ENCODE results near the gene CD24. TPM values are rescaled to one million over a fixed set of nuclear protein-coding genes. Genes with fewer than 3 reads are reported as not detected.

Gene CD24
- total and polyA plus RNA-seq, 2 donors (not counting 1 experiment from before 2014, with no cell fraction given): 69.9 to 113 TPM

- H3K4me3 ChIP-seq (ENCODE audit: control extremely low read depth in 1 of 5, extremely low read depth in 1 of 5, insufficient read depth in 1 of 5, low read depth in 2 of 5, low read length in 4 of 5): peak overlapping the region in 4 of 5 experiments; percentile 81 to 94 (median 88)
- no peaks in the 10 kb centered on the region for H3K36me3 ChIP-seq (replicated peaks in 1 of 2; ENCODE audit: control extremely low read depth in 1 of 2, control insufficient read depth in 1 of 2, extremely low read depth in 1 of 2, insufficient read depth in 2 of 2, low read length in 1 of 2)
- Mint-ChIP-seq H3K4me1 (peaks cover 42% of the 10 kb centered on the region), H3K27ac (peak overlapping the region; percentile 94), H3K27me3 (no peaks in the 10 kb centered on the region), H3K4me3 (peak overlapping the region; percentile 89), H3K9me3 (ENCODE audit: insufficient read depth) (no peaks in the 10 kb centered on the region)
- H3K27ac ChIP-seq (ENCODE audit: low read length in 2 of 2): peak overlapping the region; percentile 58 to 75
- WGBS (ENCODE audit: insufficient coverage): 4% methylated on average over 9 of the region's 12 CpGs
- intact Hi-C loops (cut with micrococcal nuclease): loop anchor here (1.0 to 5.0 kb wide), 5 partner anchors 128 to 346 kb away; partner anchors contain the start of genes QRSL1 and RTN4IP1
- peak overlapping the region; percentile 92 for H3K9ac ChIP-seq (ENCODE audit: low read length)
- H3K27me3 ChIP-seq (replicated peaks in 1 of 4; ENCODE audit: control extremely low read depth in 1 of 4, control insufficient read depth in 3 of 4, insufficient read depth in 4 of 4, low read length in 3 of 4): no peaks in the 10 kb centered on the region
- H3K79me2 ChIP-seq (ENCODE audit: control insufficient read depth, insufficient read depth, low read length): peaks cover 30% of the 10 kb centered on the region
- DNase-seq (no peak), ATAC-seq (ENCODE audit: low read depth) (no peak)
- CTCF ChIA-PET: interaction anchor here (0.8 to 8.2 kb wide), 5 partner anchors 22 to 531 kb away, joined by 3 to 229 read pairs (median 21); no protein-coding TSS in a partner anchor
- H3K4me2 ChIP-seq (replicated peaks; ENCODE audit: low read depth, low read length, poor library complexity, severe bottlenecking): peak overlapping the region; percentile 93
- no peaks in the 10 kb centered on the region for H3K9me3 ChIP-seq (ENCODE audit: control extremely low read depth in 1 of 3, control insufficient read depth in 2 of 3, insufficient read depth in 1 of 3, low read length in 2 of 3)
- H2AFZ ChIP-seq (ENCODE audit: insufficient read depth, low read depth, low read length, poor library complexity, severe bottlenecking): peak overlapping the region; percentile 93
- H3K4me1 ChIP-seq (ENCODE audit: control insufficient read depth in 2 of 2, insufficient read depth in 2 of 2, low read length in 2 of 2): peaks cover 22 to 24% of the 10 kb centered on the region in 2 donors
- POLR2A ChIA-PET: no interaction called here
- TF ChIP-seq EZH2 (IDR thresholded peaks at IDR 0.05; ENCODE audit: borderline replicate concordance, insufficient read depth, low read depth, low read length, poor library complexity, severe bottlenecking) (no peak), CTCF (IDR thresholded peaks at IDR 0.05) (no peak)
- peaks cover 19% of the 10 kb centered on the region for H4K20me1 ChIP-seq (ENCODE audit: control insufficient read depth, insufficient read depth, low read length, poor library complexity, severe bottlenecking)
Measured at GRCh38 chr6:106975738-106976064, 1.2 kb upstream of the CD24 start.

- Mint-ChIP-seq H3K27me3 (no peaks in the 10 kb centered on the region), H3K4me1 (peaks cover 43% of the 10 kb centered on the region), H3K27ac (peak overlapping the region; percentile 94), H3K4me3 (peak overlapping the region; percentile 89), H3K9me3 (ENCODE audit: insufficient read depth) (no peaks in the 10 kb centered on the region)
- H3K9ac ChIP-seq (ENCODE audit: low read length): peak overlapping the region; percentile 92
- H3K9me3 ChIP-seq (ENCODE audit: control extremely low read depth in 1 of 3, control insufficient read depth in 2 of 3, insufficient read depth in 1 of 3, low read length in 2 of 3): no peaks in the 10 kb centered on the region
- ATAC-seq (ENCODE audit: low read depth) (peak; percentile 60), DNase-seq (peak; percentile 84)
- H2AFZ ChIP-seq (ENCODE audit: insufficient read depth, low read depth, low read length, poor library complexity, severe bottlenecking): peak overlapping the region; percentile 93
- H3K4me1 ChIP-seq (ENCODE audit: control insufficient read depth in 2 of 2, insufficient read depth in 2 of 2, low read length in 2 of 2): peaks cover 22 to 24% of the 10 kb centered on the region in 2 donors
- H3K27me3 ChIP-seq (replicated peaks in 1 of 4; ENCODE audit: control extremely low read depth in 1 of 4, control insufficient read depth in 3 of 4, insufficient read depth in 4 of 4, low read length in 3 of 4): no peaks in the 10 kb centered on the region
- peak overlapping the region; percentile 44 to 94 (median 87) for H3K4me3 ChIP-seq (ENCODE audit: control extremely low read depth in 1 of 5, extremely low read depth in 1 of 5, insufficient read depth in 1 of 5, low read depth in 2 of 5, low read length in 4 of 5)
- ChIA-PET CTCF (interaction anchor here (0.8 kb wide), 1 partner anchor 347 kb away, joined by 3 read pairs; no protein-coding TSS in a partner anchor), POLR2A (interaction anchor here (0.6 to 0.7 kb wide), 2 partner anchors 8 to 27 kb away, joined by 3 read pairs; no protein-coding TSS in a partner anchor)
- under 1% methylated on average over 90 of the region's 90 CpGs for WGBS (ENCODE audit: insufficient coverage)
- peak overlapping the region; percentile 93 for H3K4me2 ChIP-seq (replicated peaks; ENCODE audit: low read depth, low read length, poor library complexity, severe bottlenecking)
- H3K36me3 ChIP-seq (replicated peaks in 1 of 2; ENCODE audit: control extremely low read depth in 1 of 2, control insufficient read depth in 1 of 2, extremely low read depth in 1 of 2, insufficient read depth in 2 of 2, low read length in 1 of 2): no peaks in the 10 kb centered on the region
- intact Hi-C loops (cut with micrococcal nuclease): loop anchor here (1.0 to 5.0 kb wide), 5 partner anchors 128 to 346 kb away; partner anchors contain the start of genes QRSL1 and RTN4IP1
- peak overlapping the region; percentile 71 to 75 for H3K27ac ChIP-seq (ENCODE audit: low read length in 2 of 2)
- peaks cover 30% of the 10 kb centered on the region for H3K79me2 ChIP-seq (ENCODE audit: control insufficient read depth, insufficient read depth, low read length)
- no peak for TF ChIP-seq EZH2 (IDR thresholded peaks at IDR 0.05; ENCODE audit: borderline replicate concordance, insufficient read depth, low read depth, low read length, poor library complexity, severe bottlenecking)
- no peak for TF ChIP-seq CTCF (IDR thresholded peaks at IDR 0.05)
- peaks cover 19% of the 10 kb centered on the region for H4K20me1 ChIP-seq (ENCODE audit: control insufficient read depth, insufficient read depth, low read length, poor library complexity, severe bottlenecking)
Measured at GRCh38 chr6:106974999-106975737, 639 bp upstream of the CD24 start.
